ENCODE data around the gene PACRG.

- TF ChIP-seq POLR2A (IDR thresholded peaks at IDR 0.05), result no peak
- TF ChIP-seq CTCF (IDR thresholded peaks at IDR 0.05), result no peak
Observed at GRCh38 chr6:162962093-162962492, 234.3 kb downstream of the PACRG start.
